AG09309 (cell line): ENCODE measurements around the gene BHLHE23.

Source experiments
- DNase-seq: peaks from one replicate; pipeline ENCODE4 v3.0.0-alpha.2; 2010; ENCODE audit warnings: low read depth
- H3K4me3 ChIP-seq: 2 replicates; pipeline ENCODE4 v1.5.1; 2011; ENCODE audit warnings: mild to moderate bottlenecking, low read depth, low read length, moderate library complexity; ENCODE audit not compliant: control insufficient read depth
- TF ChIP-seq, protein P1 (sequence below): IDR thresholded peaks from 2 replicates; pipeline ENCODE4 v1.5.1; 2011; ENCODE audit warnings: mild to moderate bottlenecking, low read depth, low read length, inconsistent platforms; ENCODE audit not compliant: insufficient read depth, control insufficient read depth; ENCODE audit errors: missing control alignments

Gene BHLHE23

DNA sequence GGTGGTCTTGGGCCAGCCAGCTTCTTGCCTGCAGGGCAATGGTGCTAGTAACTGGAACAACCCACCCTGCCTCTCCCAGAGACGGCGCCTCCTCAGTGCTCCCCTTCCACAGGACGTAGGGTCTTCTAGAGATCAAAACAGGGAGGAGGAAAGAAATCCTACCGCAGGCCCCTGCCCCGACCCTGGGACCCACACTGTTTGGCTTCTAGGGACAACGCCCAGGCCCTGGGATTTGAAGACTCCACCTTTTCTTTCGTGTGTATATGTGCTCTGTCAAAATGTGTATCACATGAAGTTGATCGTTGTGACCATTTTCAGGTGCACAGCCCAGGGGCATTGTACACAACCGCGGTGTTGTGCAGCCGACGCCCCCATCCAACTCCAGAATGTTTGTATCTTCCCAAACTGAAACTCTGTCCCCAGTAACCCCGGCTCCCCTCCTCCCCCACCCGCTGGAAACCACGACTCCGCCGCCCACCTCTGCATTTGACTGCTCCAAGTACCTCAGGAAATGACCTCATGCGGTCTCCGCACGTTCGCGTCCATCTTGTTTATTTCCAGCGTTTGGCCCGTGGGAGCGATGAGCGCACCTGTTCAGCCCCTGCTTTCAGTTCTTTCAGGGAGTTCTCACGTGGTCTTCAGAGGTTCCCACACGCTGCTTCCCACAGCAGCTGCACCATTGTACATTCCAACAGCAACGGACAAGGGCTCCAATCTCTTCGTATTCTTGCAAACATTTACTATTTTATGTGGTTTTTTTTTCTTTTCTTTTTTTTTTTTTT is 3.4 kb upstream of the BHLHE23 start:
- DNase-seq: no peak
- TF ChIP-seq, protein P1, sequence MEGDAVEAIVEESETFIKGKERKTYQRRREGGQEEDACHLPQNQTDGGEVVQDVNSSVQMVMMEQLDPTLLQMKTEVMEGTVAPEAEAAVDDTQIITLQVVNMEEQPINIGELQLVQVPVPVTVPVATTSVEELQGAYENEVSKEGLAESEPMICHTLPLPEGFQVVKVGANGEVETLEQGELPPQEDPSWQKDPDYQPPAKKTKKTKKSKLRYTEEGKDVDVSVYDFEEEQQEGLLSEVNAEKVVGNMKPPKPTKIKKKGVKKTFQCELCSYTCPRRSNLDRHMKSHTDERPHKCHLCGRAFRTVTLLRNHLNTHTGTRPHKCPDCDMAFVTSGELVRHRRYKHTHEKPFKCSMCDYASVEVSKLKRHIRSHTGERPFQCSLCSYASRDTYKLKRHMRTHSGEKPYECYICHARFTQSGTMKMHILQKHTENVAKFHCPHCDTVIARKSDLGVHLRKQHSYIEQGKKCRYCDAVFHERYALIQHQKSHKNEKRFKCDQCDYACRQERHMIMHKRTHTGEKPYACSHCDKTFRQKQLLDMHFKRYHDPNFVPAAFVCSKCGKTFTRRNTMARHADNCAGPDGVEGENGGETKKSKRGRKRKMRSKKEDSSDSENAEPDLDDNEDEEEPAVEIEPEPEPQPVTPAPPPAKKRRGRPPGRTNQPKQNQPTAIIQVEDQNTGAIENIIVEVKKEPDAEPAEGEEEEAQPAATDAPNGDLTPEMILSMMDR: no peak
- H3K4me3 ChIP-seq: no peak overlapping the region

DNA sequence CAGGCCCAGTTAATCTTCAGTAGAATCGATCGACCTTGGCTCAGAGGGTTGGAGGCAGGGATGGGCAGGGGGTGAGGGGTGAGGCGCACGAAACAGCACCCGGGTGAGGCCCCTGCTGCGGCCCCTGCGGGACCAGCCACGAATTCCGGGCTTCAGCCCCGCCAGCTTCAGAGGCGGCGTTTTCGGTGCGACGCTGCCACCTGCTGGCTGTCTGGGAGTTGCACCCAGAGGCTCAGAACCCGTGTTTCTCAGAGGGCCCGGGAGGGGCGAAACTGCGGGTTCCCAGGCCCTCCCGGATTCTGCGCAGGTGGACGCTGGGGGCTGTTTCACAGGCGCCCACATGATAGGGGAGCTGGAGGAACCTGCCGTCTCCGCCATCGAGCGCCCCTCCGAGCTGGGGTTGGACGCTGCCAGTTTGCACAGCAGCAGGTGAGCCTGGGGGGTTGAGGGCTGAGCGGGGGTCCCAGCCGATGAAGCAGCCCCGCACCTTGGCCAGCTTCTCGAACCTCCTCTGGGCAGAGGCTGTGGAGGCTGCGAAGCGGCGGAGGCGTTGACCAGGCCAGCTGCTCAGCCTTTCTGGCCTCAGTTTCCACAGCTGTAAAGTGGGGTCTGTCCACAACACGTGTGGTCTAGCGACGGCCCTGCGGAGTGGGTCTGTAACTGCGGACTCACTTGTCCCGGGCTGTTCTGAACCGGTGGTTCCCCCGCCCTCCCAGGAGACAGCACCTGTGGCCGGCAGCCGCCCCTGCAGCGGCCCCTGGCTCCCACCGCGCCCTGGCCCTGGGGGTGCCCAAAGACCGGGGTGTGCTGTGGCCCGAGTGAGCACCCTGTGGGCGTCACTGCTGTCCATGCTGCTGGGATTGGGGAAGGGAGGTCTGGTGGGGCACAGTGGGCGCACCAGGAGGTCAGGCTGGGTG is 2.5 kb upstream of the BHLHE23 start:
- no peak overlapping the region for H3K4me3 ChIP-seq
- no peak for DNase-seq
- TF ChIP-seq, protein P1: peak; percentile 96

DNA sequence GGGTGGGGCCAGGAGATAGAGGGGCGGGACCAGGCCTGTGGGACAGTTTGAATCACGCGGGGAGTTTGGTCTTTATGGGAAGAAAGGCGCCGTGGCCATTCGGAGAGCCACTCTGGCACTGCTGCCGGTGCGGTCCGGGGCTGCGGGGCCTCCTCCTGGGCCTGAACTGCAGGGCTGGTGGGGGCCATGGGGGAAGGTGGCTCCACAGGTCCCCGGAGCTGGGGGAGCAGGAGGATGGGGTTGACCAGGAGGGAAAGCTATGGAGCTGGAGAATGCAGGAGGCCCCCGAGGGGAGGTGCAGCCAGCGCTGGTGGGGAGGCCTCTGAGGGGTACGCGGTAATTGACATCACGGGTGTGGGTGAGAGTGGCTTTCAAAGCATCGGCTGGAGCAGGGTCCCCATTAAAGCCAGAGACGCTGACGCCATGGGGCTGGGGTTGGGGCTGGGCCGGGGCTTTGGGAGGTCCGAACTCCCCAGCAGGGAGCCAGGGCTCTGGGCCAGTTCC is 1.8 kb upstream of the BHLHE23 start:
- TF ChIP-seq, protein P1: no peak
- DNase-seq: no peak
- no peak overlapping the region for H3K4me3 ChIP-seq

DNA sequence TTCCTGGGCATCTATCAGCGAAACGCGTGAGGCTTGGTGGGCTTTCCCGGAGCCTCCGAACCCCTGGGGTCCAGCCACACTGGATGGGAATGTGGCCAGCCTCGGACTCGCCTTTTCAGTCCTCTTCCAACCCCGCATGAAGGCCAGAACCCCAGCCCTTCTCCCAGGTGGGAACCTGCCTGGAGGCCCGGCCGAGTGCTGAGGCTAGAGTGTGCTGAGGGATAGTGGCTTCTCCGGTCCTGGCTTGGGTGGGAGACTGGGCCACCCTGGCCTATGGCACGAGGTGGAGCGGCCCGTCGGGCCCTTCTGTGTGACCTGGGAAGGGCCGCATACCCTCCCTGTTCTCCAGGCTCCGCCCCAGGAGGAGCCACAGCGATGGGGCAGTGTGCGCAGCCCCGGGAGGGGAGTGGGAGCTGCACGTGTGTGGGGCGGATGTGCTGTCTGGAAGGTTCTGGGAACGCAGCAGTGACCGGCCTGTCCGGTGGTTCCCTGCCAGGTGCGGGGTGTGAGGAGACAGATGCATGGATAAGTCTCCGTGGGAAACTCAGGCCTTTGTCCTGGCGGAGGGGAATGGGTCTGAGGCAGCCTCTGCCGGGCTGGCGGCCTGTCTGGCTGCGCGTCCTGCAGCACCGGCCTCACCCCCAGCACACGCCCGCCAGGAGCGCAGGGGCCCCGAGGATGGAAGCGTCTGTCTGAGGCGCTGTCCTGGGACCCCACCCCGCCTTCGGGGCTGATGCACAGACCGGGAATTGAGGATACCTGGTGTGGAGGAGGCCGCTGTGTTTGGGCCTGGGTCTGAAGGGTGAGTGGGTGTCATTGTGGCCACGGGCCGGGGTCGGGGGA is 1.1 kb upstream of the BHLHE23 start:
- no peak overlapping the region for H3K4me3 ChIP-seq
- TF ChIP-seq, protein P1: no peak
- DNase-seq: no peak

DNA sequence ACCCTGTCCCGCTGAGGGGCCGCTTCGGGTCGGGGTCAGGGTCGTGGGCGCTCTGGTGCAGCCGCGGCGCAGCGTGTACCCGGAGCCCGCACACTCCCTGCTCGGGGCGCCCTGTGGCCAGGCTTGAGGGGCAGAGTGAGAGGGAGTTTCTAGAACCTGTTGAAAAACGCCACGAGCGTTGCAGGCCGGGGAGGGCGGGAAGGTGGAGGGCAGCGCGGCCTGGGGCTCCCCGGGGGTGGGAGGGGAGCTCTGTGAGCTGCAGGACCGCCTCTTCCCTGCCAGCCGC is 539 bp upstream of the BHLHE23 start:
- no peak overlapping the region for H3K4me3 ChIP-seq
- DNase-seq: no peak
- TF ChIP-seq, protein P1: no peak

DNA sequence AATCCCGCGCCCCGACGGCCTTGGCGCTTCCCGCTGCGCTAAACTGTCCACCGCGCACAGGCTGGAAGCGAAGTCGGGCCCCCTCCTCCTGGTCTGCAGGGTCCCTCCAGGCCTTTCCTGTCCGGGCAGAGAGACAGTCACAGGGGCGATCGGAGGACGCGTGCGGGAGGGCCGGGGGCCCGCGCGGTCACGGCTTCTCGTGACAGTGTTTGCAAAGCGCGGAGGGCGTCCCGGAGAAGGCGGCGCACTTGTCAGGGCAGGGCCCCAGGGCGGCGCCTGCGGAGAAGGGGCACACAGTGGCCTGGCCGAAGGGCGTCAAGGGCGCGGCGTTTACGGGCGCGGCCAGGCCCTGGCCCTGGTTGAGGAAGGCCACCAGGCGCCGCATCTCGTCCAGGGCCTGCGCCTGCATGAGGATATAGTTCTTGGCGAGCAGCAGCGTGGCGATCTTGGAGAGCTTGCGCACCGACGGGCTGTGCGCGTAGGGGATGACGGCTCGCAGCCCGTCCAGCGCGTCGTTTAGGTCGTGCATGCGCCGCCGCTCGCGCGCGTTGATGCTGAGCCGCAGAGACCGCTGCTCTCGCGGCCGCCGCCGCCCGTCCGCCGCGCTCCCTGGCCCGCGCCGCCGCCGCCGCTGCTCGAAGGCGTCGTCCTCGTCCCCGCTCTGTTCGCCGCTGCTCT is 763 bp downstream of the BHLHE23 start:
- no peak overlapping the region for H3K4me3 ChIP-seq
- TF ChIP-seq, protein P1: no peak
- no peak for DNase-seq
